Cerebellar cortex (tissue), 1 donor: ENCODE results near the gene R3HDM2.
"Not testable (repeated sequence)": the region's sequence is repeated elsewhere in the genome, so short reads cannot be mapped to it uniquely, and the experiment has no call there.

Experiments
- DNase-seq: peaks from one replicate; pipeline ENCODE4 v3.0.0-alpha.2; 2015; ENCODE audit warnings: low spot score

The R3HDM2 gene

GRCh38 chr12:57452937-57453509, 22.2 kb upstream of the R3HDM2 start:
- peak; percentile 73 for DNase-seq

- no peak for DNase-seq
These were observed 21.5 kb upstream of the R3HDM2 start for GRCh38 chr12:57452181-57452936.

- DNase-seq, result no peak
These were observed 20.5 kb upstream of the R3HDM2 start for GRCh38 chr12:57451233-57451778.

GRCh38 chr12:57450057-57450456, 19.2 kb upstream of the R3HDM2 start:
- no peak for DNase-seq

DNA sequence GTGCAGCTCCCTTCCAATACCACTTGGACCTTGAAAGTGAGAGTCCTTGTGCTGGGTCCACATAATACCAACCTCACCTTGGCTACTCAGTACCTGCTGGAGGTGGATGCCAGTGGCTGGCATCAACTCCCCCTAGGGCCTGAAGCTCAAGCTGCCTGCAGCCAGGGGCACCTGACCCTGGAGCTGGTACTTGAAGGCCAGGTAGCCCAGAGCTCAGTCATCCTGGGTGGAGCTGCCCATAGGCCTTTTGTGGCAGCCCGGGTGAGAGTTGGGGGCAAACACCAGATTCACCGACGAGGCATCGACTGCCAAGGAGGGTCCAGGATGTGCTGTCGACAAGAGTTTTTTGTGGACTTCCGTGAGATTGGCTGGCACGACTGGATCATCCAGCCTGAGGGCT, 18.5 kb upstream of the R3HDM2 start:
- no peak for DNase-seq

DNA sequence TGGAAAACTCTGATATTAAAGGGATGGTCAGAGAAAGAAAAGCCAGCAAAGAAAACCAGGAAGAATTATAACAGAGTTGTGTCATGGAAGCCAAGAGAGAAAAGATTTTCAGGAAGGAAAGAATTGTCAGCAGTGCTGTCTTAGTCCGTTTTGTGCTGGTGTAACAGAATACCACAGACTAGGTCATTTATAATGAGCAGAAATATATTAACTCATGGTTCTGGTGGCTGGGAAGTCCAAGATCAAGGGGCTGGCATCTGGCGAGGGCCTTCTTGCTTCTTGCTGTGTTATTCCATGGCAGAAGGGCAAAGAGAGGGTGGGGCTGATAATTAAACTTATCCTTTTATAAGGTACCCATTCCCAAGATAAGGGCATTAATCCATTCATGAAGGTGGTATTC, 17.8 kb upstream of the R3HDM2 start:
- no peak for DNase-seq

DNA sequence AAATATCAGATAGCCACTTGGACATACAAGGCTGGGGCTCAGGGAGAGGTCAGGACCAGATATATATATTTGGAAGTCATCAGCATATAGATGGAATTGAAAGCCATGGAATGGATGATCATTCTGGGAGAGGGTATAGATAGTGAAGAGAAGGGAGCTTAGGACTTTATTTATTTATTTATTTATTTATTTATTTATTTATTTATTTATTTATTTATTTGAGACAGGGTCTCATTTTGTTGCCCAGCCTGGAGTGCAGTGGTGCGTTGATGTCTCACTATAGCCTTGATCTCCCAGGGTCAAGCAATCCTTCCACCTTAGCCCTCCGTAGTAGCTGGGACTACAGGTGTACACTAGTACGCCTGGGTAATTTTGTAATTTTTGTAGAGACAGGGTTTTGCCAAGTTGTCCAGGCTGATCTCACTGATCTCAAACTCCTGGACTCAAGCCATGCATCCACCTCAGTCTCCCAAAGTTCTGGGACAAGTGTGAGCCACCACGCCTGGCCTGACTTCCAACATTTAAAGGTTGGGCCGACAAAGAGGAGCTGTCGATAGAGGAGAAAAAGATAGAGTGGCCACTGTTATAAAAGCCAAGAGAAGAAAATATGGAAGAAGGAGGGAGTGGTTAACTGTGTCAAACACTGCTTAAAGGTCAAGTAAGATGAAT, 15.6 kb upstream of the R3HDM2 start:
- DNase-seq, result no peak

DNA sequence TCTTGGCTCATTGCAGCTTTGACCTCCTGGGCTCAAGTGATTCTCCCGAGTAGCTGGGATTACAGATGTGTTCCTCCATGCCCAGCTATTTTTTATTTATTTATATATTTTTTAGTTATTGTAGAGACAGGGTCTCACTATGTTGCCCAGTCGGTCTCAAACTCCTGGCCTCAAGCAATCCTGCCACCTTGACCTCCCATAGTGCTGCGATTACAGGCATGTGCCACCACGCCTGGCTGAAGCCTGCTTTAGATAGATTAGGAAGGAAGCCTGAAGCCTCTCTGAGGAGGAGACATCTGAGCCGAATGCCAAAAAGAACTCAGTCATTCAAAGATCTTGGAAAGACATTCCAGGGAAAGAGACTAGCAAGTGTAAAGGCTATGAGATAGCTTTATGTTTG, 13.9 kb upstream of the R3HDM2 start:
- DNase-seq, result no peak

DNA sequence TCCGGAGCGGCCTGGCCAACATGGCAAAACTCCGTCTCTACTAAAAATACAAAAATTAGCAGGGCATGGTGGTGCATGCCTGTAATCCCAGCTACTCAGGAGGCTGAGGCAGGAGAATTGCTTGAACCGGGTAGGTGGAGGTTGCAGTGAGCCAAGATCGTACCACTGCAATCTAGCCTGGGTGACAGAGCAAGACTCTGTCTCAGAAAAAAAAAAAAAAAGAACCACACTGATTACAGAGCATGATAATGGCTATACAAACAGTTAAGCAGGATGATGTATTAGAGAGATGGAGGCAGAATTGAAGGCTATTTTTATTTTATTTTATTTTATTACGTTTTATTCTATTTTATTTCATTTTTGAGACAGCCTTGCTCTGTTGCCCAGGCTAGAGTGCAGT, 13.5 kb upstream of the R3HDM2 start:
- not testable (repeated sequence) for DNase-seq

DNA sequence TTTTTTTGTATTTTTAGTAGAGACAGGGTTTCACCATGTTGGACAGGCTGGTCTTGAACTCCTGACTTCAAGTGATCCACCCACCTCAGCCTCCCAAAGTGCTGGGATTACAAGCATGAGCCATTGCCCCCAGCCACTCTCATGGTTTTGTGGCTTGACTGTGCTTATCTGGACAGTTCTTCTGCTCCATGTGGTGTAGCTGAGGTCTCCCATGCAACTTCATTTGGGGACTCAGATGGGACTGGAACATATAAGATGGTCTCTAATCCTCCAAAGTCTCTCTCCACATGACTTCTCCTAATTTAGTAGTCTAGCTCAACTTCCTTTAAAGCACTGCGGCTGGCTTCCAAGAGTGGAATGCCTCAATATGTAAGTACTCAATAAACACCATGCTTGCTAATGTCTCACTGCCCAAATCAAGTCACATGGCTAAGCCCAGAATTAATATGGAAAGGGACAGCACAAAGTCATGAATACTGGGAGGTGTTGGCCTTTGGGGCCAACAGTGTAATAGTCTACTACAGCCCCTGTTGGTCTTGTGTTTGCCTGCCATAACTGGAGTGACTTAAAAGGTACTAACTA, 11.1 kb upstream of the R3HDM2 start:
- no peak for DNase-seq

- DNase-seq, result not testable (repeated sequence)
These were observed 10.6 kb upstream of the R3HDM2 start for GRCh38 chr12:57441393-57441792.

- no peak for DNase-seq
These were observed 9.0 kb upstream of the R3HDM2 start for GRCh38 chr12:57439762-57440266.

- no peak for DNase-seq
These were observed 7.6 kb upstream of the R3HDM2 start for GRCh38 chr12:57438400-57438799.

DNA sequence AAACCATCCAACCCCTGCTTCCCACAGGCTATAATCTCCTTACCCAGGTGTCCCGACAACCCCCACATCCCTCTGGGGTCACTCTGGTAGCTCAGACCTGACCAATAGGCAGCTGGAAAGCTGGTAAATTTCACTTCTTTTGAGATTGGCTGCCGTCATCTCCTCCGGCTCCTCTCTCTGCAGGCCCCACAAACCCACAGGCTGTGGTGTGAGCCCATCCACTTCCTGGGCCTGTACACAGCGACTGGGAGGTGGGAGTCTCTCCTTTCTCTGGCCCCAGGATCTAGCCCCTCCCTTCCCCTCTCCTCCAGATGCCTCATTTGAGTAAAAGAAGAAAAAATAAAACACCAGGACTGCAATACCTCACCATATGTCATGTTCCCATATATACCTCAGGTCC, 4.5 kb upstream of the R3HDM2 start:
- DNase-seq, result no peak

DNA sequence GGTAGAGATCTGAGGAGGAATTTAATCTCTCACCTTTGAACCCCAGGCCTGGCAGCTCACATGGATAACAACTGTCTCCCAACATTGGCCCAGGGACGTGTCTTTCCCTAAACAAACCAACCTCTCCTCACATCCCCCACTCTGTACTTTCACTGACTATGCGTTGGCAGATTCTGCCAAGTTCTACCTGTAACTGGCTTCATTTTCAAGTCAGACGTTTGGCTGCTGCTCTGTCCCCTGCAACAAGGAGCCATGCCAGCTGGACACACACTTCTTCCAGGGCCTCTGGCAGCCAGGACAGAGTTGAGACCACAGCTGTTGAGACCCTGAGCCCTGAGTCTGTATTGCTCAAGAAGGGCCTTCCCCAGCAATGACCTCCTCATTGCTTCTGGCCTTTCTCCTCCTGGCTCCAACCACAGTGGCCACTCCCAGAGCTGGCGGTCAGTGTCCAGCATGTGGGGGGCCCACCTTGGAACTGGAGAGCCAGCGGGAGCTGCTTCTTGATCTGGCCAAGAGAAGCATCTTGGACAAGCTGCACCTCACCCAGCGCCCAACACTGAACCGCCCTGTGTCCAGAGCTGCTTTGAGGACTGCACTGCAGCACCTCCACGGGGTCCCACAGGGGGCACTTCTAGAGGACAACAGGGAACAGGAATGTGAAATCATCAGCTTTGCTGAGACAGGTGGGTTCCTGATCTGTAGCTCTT, 3.8 kb upstream of the R3HDM2 start, which contains the start of gene INHBC:
INHBC (plus strand) TSS at position 268 of the 707 bp plus-strand sequence; CDS start at position 371, 103 bp downstream.
- DNase-seq, result no peak

DNA sequence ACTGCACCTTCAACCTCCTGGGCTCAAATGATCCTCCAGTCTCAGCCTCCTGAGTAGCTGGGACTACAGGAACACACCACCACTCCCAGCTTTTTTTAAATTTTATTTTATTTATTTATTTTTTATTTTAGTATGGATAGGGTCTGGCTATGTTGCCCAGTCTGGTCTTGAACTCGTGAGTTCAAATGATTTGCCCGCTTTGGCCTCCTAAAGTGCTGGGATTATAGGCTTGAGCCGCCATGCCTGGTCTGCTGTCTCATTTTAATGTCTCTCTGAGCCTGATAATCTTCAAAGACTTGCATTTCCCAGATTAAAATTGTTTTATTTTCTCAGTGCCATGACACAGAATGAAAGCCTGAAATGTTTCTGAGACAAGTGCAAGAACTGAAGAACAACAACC, 2.5 kb upstream of the R3HDM2 start:
- no peak for DNase-seq

GRCh38 chr12:57431654-57432188, 878 bp upstream of the R3HDM2 start:
- no peak for DNase-seq

GRCh38 chr12:57430112-57430930, 522 bp downstream of the R3HDM2 start:
- peak; percentile 28 for DNase-seq

DNA sequence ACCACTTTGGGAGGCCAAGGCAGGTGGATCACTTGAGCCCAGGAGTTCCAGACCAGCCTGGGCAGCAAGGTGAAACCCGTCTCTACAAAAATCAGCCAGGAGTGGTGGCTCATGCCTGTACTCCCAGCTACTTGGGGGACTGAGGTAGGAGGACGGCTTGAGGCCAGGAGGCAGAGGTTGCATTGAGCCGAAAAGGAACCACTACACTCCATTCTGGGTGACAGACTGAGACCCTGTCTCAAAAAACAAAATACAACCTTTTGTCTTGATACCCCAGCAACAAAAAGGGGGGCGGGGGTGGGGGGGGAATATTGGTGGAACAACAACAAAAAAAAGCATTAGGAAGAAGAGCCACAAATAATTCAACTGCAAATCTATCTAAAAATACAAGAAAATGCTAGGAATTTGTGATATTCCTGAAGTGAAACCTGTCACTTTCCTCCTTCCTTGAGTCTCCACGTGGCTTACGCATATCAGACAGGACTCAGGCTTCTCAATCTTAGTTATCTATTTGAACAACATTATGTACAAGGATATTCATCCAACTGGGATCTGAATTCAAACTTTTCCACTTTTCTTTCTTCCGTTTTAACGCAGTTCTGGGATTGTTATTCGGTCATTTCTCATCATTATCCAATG, 1.3 kb downstream of the R3HDM2 start:
- DNase-seq, result no peak

- no peak for DNase-seq
These were observed 1.9 kb downstream of the R3HDM2 start for GRCh38 chr12:57428965-57429364.
